SK-N-MC (cell line): ENCODE results near the gene CRACDL.

Source experiments
- DNase-seq: peaks from one replicate; pipeline ENCODE4 v3.0.0-alpha.2; 2011; ENCODE audit warnings: low read depth, low spot score
- H3K27ac ChIP-seq: fragments of 200-600 bp; sonication (generic); 2 replicates; pipeline ENCODE4 v1.5.1; 2016; ENCODE audit warnings: mixed run types
- H3K36me3 ChIP-seq: fragments of 200-600 bp; sonication (generic); 2 replicates; pipeline ENCODE4 v1.6.1; 2017; ENCODE audit warnings: antibody characterized with exemption, low read length, mixed read lengths; ENCODE audit not compliant: insufficient read depth
- H3K4me3 ChIP-seq: fragments of 200-600 bp; sonication (generic); 2 replicates; pipeline ENCODE4 v1.5.1; 2016
- H3K9ac ChIP-seq: fragments of 200-600 bp; sonication (generic); 2 replicates; pipeline ENCODE4 v1.8.0; 2017; ENCODE audit warnings: mixed run types, mixed read lengths; ENCODE audit not compliant: insufficient read length
- H3K9me3 ChIP-seq: fragments of 200-600 bp; sonication (generic); 2 replicates; pipeline ENCODE4 v1.6.1; 2017; ENCODE audit warnings: low read depth, mild to moderate bottlenecking, antibody characterized with exemption, low read length, moderate library complexity, mixed read lengths
- EZH2 ChIP-seq: fragments of 200-600 bp; sonication (generic); IDR thresholded peaks from one replicate; pipeline ENCODE4 v1.6.1; 2017; ENCODE audit warnings: antibody characterized with exemption
- FOXP2 ChIP-seq: optimal IDR thresholded peaks from 2 replicates; pipeline ENCODE3; 2011; ENCODE audit warnings: mild to moderate bottlenecking, moderate library complexity; ENCODE audit not compliant: insufficient read depth; ENCODE audit errors: extremely low read length, control extremely low read depth
- POLR2AphosphoS5 ChIP-seq: IDR thresholded peaks from 2 replicates; pipeline ENCODE4 v1.6.1; 2012; ENCODE audit warnings: mild to moderate bottlenecking, low read depth, low read length, borderline replicate concordance

Gene CRACDL

GRCh38 chr2:98775146-98775986, 160.7 kb downstream of the CRACDL start:
- Histone ChIP-seq H3K27ac (no peak overlapping the region), H3K9ac (no peak overlapping the region), H3K36me3 (no peaks in the 10 kb centered on the region), H3K9me3 (no peaks in the 10 kb centered on the region), H3K4me3 (no peak overlapping the region)
- DNase-seq, result no peak
- TF ChIP-seq FOXP2 (no peak), EZH2 (no peak), POLR2AphosphoS5 (no peak)

- no peak for TF ChIP-seq POLR2AphosphoS5
- TF ChIP-seq EZH2, result no peak
- TF ChIP-seq FOXP2, result no peak
- H3K36me3 ChIP-seq, result no peaks in the 10 kb centered on the region
- no peak overlapping the region for H3K9ac ChIP-seq
- DNase-seq, result no peak
- no peak overlapping the region for H3K4me3 ChIP-seq
- H3K9me3 ChIP-seq, result no peaks in the 10 kb centered on the region
- H3K27ac ChIP-seq, result no peak overlapping the region
Measured at GRCh38 chr2:98773907-98774306, 162.1 kb downstream of the CRACDL start.

- H3K9ac ChIP-seq, result no peak overlapping the region
- no peak overlapping the region for H3K27ac ChIP-seq
- DNase-seq, result no peak
- TF ChIP-seq EZH2, result no peak
- no peak overlapping the region for H3K4me3 ChIP-seq
- H3K36me3 ChIP-seq, result no peaks in the 10 kb centered on the region
- H3K9me3 ChIP-seq, result no peaks in the 10 kb centered on the region
Measured at GRCh38 chr2:98773169-98773568, 162.9 kb downstream of the CRACDL start.

- H3K36me3 ChIP-seq, result no peaks in the 10 kb centered on the region
- H3K9me3 ChIP-seq, result no peaks in the 10 kb centered on the region
- no peak overlapping the region for H3K9ac ChIP-seq
- no peak overlapping the region for H3K4me3 ChIP-seq
- H3K27ac ChIP-seq, result no peak overlapping the region
- no peak for DNase-seq
- TF ChIP-seq EZH2 (no peak), POLR2AphosphoS5 (no peak), FOXP2 (no peak)
Measured at GRCh38 chr2:98772536-98772935, 163.5 kb downstream of the CRACDL start.

DNA sequence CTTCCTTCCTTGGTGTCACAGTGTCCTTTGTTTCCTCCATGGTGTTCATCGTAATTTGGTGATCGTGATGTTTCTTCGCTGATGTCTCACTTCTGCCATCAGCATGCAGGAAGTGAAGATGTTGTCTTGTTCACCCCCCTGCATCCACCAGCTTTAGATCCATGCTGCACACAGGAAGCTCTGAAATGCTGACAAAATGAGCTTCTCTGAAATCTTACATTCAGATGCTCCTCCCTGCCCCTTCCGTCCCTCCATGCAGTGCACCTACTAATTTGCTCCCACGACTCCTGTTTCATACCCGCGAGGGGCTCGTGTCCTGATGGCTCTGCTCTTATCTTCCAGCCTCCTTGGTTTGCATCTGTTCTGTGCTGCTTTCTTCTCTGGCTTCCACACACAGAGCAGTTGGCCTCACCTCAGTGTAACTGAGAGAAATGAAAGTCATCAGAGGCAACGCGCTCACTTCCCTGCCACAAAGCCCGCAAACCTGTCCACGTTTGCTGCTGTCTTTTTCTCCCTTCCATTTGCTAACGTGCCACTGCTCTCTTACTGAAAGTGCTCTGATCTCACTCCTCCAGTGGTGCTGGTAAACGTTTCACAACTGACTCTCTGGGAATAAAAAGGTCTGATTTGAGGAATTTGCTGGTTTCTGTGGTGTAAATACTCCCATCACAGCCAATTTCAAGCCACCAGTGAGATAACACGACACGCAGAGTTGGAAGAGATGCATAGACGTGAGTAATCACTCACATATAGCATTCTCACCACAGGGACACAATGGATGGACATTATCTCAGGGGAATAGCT, 164.1 kb downstream of the CRACDL start:
- TF ChIP-seq FOXP2 (no peak), EZH2 (no peak), POLR2AphosphoS5 (no peak)
- Histone ChIP-seq H3K4me3 (no peak overlapping the region), H3K27ac (no peak overlapping the region; the same call in 1 of the 2 replicates), H3K9me3 (no peaks in the 10 kb centered on the region), H3K9ac (no peak overlapping the region), H3K36me3 (no peaks in the 10 kb centered on the region)
- no peak for DNase-seq

GRCh38 chr2:98771264-98771663, 164.8 kb downstream of the CRACDL start:
- no peak overlapping the region for H3K9ac ChIP-seq
- no peak for TF ChIP-seq EZH2
- no peak for TF ChIP-seq FOXP2
- no peak for TF ChIP-seq POLR2AphosphoS5
- no peak overlapping the region for H3K27ac ChIP-seq
- no peak for DNase-seq
- no peaks in the 10 kb centered on the region for H3K9me3 ChIP-seq
- H3K36me3 ChIP-seq, result no peaks in the 10 kb centered on the region
- H3K4me3 ChIP-seq, result no peak overlapping the region

DNA sequence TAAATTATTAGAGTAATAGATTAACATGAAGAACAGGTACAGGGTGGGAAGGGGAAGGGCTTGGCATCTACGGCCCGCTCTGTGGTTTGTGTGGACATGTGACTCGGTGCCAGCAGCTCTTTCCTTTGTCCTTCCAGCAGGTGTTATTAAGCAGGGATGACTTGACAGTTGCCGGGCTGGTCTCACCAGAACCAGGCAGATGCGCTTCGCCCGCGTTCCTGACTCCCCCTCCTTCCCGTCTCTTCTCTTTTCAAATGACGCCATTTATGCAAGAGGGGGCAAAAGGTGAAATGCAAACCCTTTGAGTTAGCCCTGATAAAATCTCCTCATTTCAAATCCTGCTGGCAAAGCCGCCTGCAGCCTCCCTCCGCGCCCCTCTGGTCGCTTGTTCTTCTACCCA, 166.2 kb downstream of the CRACDL start:
- TF ChIP-seq EZH2 (no peak), POLR2AphosphoS5 (no peak), FOXP2 (no peak)
- H3K27ac ChIP-seq, result no peak overlapping the region
- no peak for DNase-seq
- no peaks in the 10 kb centered on the region for H3K9me3 ChIP-seq
- no peak overlapping the region for H3K4me3 ChIP-seq
- no peak overlapping the region for H3K9ac ChIP-seq
- no peaks in the 10 kb centered on the region for H3K36me3 ChIP-seq

DNA sequence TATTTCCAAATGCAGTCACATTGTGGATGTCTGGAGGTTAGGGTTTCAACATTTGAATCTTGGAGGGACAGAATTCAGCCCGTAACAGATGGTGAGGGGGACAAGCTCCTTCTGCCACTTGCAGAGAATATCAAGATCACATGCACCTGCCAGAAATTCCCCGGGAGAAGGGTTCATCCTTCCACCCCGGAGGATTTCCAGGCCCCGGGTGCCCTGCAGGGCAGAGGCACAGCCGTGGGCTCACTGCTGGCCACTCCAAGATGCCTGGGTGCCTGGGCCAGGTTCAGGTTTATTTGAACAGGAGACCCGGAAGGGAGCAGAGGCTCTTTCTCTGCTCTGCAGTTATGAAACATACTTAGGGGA, 166.9 kb downstream of the CRACDL start:
- TF ChIP-seq EZH2 (no peak), POLR2AphosphoS5 (no peak), FOXP2 (no peak)
- no peaks in the 10 kb centered on the region for H3K9me3 ChIP-seq
- no peak overlapping the region for H3K4me3 ChIP-seq
- H3K27ac ChIP-seq, result no peak overlapping the region
- no peak overlapping the region for H3K9ac ChIP-seq
- H3K36me3 ChIP-seq, result no peaks in the 10 kb centered on the region
- DNase-seq, result no peak

- Histone ChIP-seq H3K27ac (no peak overlapping the region), H3K9me3 (no peaks in the 10 kb centered on the region), H3K4me3 (no peak overlapping the region), H3K36me3 (no peaks in the 10 kb centered on the region), H3K9ac (no peak overlapping the region)
- DNase-seq, result no peak
- TF ChIP-seq POLR2AphosphoS5 (no peak), FOXP2 (no peak), EZH2 (no peak)
Measured at GRCh38 chr2:98768384-98769113, 167.5 kb downstream of the CRACDL start.
